Lower leg skin (tissue), 3 donors: ENCODE measurements around the gene UPB1.

Experiments used
- POLR2A ChIP-seq, 2 donors: fragments of 450-650 bp; IDR thresholded peaks; one replicate each; pipeline ENCODE4 v1.6.1; 2016 to 2017; ENCODE audit warnings: antibody characterized with exemption in 2 of 2, mild to moderate bottlenecking in 1 of 2, moderate library complexity in 1 of 2
- TF ChIP-seq, protein P1 (sequence below), 3 donors: fragments of 450-650 bp; IDR thresholded peaks; one replicate each; pipeline ENCODE4 v1.5.1; 2016; ENCODE audit warnings: antibody characterized with exemption in 3 of 3, mild to moderate bottlenecking in 3 of 3, moderate library complexity in 2 of 3

DNA sequence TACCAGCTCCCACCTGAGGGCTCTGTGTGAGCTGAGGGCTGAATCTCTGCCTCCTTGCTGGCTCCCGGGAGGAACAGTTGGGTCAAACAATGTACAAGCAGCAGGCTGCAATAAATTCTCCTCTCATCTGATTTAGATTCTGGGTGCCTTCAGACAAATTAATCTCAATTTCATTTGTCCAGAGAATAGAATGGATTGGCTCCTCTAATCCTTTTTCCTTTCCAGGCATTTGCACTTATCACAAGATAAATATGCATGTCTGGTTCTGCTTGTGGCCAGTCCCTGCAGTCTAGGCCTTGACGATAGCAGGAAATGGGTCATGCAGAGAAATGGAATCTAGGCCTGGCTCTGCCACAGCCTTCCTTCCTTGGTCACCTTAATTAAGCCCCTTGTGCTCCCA is 28.7 kb downstream of the UPB1 start:
- TF ChIP-seq, protein P1, sequence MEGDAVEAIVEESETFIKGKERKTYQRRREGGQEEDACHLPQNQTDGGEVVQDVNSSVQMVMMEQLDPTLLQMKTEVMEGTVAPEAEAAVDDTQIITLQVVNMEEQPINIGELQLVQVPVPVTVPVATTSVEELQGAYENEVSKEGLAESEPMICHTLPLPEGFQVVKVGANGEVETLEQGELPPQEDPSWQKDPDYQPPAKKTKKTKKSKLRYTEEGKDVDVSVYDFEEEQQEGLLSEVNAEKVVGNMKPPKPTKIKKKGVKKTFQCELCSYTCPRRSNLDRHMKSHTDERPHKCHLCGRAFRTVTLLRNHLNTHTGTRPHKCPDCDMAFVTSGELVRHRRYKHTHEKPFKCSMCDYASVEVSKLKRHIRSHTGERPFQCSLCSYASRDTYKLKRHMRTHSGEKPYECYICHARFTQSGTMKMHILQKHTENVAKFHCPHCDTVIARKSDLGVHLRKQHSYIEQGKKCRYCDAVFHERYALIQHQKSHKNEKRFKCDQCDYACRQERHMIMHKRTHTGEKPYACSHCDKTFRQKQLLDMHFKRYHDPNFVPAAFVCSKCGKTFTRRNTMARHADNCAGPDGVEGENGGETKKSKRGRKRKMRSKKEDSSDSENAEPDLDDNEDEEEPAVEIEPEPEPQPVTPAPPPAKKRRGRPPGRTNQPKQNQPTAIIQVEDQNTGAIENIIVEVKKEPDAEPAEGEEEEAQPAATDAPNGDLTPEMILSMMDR (IDR thresholded peaks at IDR 0.05): no peak
- TF ChIP-seq POLR2A (IDR thresholded peaks at IDR 0.05): no peak
